ENCODE results near the gene LIPK. TPM values are rescaled to one million over a fixed set of nuclear protein-coding genes. Genes with fewer than 3 reads are reported as not detected.
A peak's percentile ranks its signal among the peaks of the same experiment; 100 is the strongest.

LIPK gene
- total and polyA plus RNA-seq, 4 donors = not detected

DNA sequence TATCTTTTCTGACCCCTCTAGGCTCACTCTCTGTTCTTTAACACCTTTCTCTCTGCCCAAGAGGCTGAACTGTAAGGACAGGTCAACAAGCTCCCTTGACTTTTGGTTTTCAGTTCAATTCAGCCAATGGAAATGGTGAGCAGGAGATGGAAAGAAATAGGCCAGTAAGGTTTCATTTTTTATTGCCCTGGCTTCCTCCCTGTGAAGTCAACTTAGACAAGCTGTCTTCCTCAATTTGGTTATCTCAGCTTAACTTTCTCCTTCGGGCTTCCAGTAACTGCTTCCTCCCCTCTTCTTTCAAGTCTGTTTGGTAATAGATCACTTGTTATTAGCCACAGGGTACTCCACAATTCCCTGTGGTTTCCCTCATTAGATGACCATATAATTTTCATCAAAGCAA, 19.7 kb downstream of the LIPK start:
- no peak overlapping the region for H3K27ac ChIP-seq (ENCODE audit: low read depth in 1 of 2, low read length in 2 of 2)
- H3K4me3 ChIP-seq (ENCODE audit: low read depth in 1 of 3, low read length in 3 of 3) = no peak overlapping the region
- TF ChIP-seq SP1 (IDR thresholded peaks at IDR 0.05) (no peak), TAF1 (conservative IDR thresholded peaks at IDR 0.05) (no peak), EGR1 (IDR thresholded peaks at IDR 0.05; ENCODE audit: low read depth in 2 of 2) (no peak)
- no peaks in the 10 kb centered on the region for H3K36me3 ChIP-seq (ENCODE audit: control insufficient read depth in 4 of 4, insufficient read depth in 3 of 4, low read depth in 1 of 4, low read length in 3 of 4)
- WGBS = 35% methylated on average over 1 of the region's 1 CpG
- H3K9me3 ChIP-seq (ENCODE audit: control insufficient read depth in 4 of 4, low read length in 3 of 4) = no peaks in the 10 kb centered on the region
- peaks cover 0 to 2% (median 0%) of the 10 kb centered on the region in 4 donors for H3K27me3 ChIP-seq (ENCODE audit: control insufficient read depth in 4 of 4, insufficient read depth in 4 of 4, low read length in 3 of 4)
- H3K9ac ChIP-seq (ENCODE audit: low read depth in 1 of 2, low read length in 2 of 2) = no peak overlapping the region
- no peak for DNase-seq (ENCODE audit: low spot score)
- H3K4me1 ChIP-seq (ENCODE audit: control insufficient read depth in 4 of 4, insufficient read depth in 4 of 4, low read length in 3 of 4) = no peaks in the 10 kb centered on the region

DNA sequence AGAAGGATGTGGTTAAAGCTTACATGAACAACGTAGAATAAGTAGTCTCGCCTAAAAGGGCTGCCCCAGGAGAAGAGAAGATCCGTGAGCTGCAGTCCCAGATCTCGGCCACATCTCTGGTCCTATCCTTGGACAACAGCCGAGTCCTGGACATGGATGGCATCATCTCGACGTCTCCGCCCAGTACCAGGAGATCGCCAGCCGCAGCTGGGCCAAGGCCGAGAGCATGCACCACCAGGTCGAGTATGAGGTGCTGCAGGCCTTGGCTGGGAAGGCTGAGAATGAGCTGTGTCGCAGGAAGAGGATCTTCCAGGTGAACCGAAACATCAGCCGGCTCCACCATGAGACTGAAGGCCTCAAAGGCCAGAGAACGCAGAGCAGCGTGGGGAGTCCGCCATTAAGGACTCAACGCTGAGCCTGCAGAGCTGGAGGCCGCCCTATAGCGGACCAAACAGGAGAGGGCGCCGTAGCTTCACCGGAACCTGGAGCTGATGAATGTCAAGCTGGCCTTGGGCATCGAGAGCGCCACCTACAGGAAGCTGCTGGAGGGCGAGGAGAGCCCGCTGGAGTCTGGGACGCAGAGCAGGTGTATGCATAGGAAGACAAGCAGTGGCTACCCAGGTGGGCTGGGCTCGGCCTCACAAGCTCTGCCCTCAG, 22.2 kb downstream of the LIPK start:
- no peak for DNase-seq (ENCODE audit: low spot score)
- Histone ChIP-seq H3K27ac (ENCODE audit: low read depth in 1 of 2, low read length in 2 of 2) (no peak overlapping the region), H3K4me1 (ENCODE audit: control insufficient read depth in 4 of 4, insufficient read depth in 4 of 4, low read length in 3 of 4) (no peaks in the 10 kb centered on the region), H3K9me3 (ENCODE audit: control insufficient read depth in 4 of 4, low read length in 3 of 4) (no peaks in the 10 kb centered on the region), H3K36me3 (ENCODE audit: control insufficient read depth in 4 of 4, insufficient read depth in 3 of 4, low read depth in 1 of 4, low read length in 3 of 4) (no peaks in the 10 kb centered on the region), H3K27me3 (ENCODE audit: control insufficient read depth in 4 of 4, insufficient read depth in 4 of 4, low read length in 3 of 4) (peaks cover 0 to 2% (median 0%) of the 10 kb centered on the region in 4 donors), H3K4me3 (ENCODE audit: low read depth in 1 of 3, low read length in 3 of 3) (no peak overlapping the region), H3K9ac (ENCODE audit: low read depth in 1 of 2, low read length in 2 of 2) (no peak overlapping the region)
- no peak for TF ChIP-seq NR2F2 (IDR thresholded peaks at IDR 0.05)
- peak; percentile 53 to 85 for TF ChIP-seq RAD21 (IDR thresholded peaks at IDR 0.05)
- TF ChIP-seq, protein P1, sequence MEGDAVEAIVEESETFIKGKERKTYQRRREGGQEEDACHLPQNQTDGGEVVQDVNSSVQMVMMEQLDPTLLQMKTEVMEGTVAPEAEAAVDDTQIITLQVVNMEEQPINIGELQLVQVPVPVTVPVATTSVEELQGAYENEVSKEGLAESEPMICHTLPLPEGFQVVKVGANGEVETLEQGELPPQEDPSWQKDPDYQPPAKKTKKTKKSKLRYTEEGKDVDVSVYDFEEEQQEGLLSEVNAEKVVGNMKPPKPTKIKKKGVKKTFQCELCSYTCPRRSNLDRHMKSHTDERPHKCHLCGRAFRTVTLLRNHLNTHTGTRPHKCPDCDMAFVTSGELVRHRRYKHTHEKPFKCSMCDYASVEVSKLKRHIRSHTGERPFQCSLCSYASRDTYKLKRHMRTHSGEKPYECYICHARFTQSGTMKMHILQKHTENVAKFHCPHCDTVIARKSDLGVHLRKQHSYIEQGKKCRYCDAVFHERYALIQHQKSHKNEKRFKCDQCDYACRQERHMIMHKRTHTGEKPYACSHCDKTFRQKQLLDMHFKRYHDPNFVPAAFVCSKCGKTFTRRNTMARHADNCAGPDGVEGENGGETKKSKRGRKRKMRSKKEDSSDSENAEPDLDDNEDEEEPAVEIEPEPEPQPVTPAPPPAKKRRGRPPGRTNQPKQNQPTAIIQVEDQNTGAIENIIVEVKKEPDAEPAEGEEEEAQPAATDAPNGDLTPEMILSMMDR (IDR thresholded peaks at IDR 0.05; ENCODE audit: low read depth, low read length, missing input control) = peak; percentile 31
- 69% methylated on average over 30 of the region's 30 CpGs for WGBS

DNA sequence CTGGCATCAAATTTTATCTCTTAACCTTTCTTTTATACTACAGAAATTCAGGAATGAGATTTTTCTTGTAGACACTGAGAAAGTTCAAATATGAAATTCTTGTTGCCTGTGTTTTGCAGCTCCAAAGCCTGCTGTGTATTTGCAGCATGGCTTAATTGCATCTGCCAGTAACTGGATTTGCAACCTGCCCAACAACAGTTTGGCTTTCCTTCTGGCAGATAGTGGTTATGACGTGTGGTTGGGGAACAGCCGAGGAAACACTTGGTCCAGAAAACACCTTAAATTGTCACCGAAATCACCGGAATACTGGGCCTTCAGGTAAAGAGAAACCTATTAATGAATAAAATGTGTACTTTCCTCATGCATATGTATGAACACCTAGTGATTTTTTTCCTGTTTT, 24.8 kb downstream of the LIPK start:
- no peak overlapping the region for H3K27ac ChIP-seq (ENCODE audit: low read depth in 1 of 2, low read length in 2 of 2)
- no peak for DNase-seq (ENCODE audit: low spot score)
- no peaks in the 10 kb centered on the region for H3K4me1 ChIP-seq (ENCODE audit: control insufficient read depth in 4 of 4, insufficient read depth in 4 of 4, low read length in 3 of 4)
- WGBS = 84% methylated on average over 4 of the region's 4 CpGs
- H3K27me3 ChIP-seq (ENCODE audit: control insufficient read depth in 4 of 4, insufficient read depth in 4 of 4, low read length in 3 of 4) = peaks cover 0 to 2% (median 0%) of the 10 kb centered on the region in 4 donors
- no peaks in the 10 kb centered on the region for H3K9me3 ChIP-seq (ENCODE audit: control insufficient read depth in 4 of 4, low read length in 3 of 4)
- no peaks in the 10 kb centered on the region for H3K36me3 ChIP-seq (ENCODE audit: control insufficient read depth in 4 of 4, insufficient read depth in 3 of 4, low read depth in 1 of 4, low read length in 3 of 4)
- H3K9ac ChIP-seq (ENCODE audit: low read depth in 1 of 2, low read length in 2 of 2) = no peak overlapping the region
- no peak for TF ChIP-seq HNF4G (IDR thresholded peaks at IDR 0.05)
- TF ChIP-seq, protein P1 (IDR thresholded peaks at IDR 0.05; ENCODE audit: low read depth, low read length, missing input control) = no peak
- TF ChIP-seq, protein P2, sequence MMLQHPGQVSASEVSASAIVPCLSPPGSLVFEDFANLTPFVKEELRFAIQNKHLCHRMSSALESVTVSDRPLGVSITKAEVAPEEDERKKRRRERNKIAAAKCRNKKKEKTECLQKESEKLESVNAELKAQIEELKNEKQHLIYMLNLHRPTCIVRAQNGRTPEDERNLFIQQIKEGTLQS (IDR thresholded peaks at IDR 0.05) = no peak
- TF ChIP-seq HNF4A (conservative IDR thresholded peaks at IDR 0.05) = no peak
- no peak for TF ChIP-seq FOXA2 (IDR thresholded peaks at IDR 0.05)
- TF ChIP-seq GABPA (IDR thresholded peaks at IDR 0.05 in 1 of 2, conservative IDR thresholded peaks at IDR 0.05 in 1 of 2) = no peak
- TF ChIP-seq YY1 (IDR thresholded peaks at IDR 0.05) = no peak
- H3K4me3 ChIP-seq (ENCODE audit: low read depth in 1 of 3, low read length in 3 of 3) = no peak overlapping the region
